Measurements from ENCODE around the gene VWF.
"Not testable (repeated sequence)": the region's sequence is repeated elsewhere in the genome, so short reads cannot be mapped to it uniquely, and the experiment has no call there.

Gene VWF

GRCh38 chr12:6157482-6157881 lies 33.0 kb upstream of the VWF start:
- in situ Hi-C loops (cut with MboI; ENCODE audit: low sequenced_read_pairs, unreplicated experiment): no loop called here
- DNase-seq (ENCODE audit: low spot score): no peak
- TF ChIP-seq, protein P1, sequence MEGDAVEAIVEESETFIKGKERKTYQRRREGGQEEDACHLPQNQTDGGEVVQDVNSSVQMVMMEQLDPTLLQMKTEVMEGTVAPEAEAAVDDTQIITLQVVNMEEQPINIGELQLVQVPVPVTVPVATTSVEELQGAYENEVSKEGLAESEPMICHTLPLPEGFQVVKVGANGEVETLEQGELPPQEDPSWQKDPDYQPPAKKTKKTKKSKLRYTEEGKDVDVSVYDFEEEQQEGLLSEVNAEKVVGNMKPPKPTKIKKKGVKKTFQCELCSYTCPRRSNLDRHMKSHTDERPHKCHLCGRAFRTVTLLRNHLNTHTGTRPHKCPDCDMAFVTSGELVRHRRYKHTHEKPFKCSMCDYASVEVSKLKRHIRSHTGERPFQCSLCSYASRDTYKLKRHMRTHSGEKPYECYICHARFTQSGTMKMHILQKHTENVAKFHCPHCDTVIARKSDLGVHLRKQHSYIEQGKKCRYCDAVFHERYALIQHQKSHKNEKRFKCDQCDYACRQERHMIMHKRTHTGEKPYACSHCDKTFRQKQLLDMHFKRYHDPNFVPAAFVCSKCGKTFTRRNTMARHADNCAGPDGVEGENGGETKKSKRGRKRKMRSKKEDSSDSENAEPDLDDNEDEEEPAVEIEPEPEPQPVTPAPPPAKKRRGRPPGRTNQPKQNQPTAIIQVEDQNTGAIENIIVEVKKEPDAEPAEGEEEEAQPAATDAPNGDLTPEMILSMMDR (IDR thresholded peaks at IDR 0.05; ENCODE audit: borderline replicate concordance, control extremely low read depth, extremely low read depth, insufficient read depth, missing control alignments): no peak

DNA sequence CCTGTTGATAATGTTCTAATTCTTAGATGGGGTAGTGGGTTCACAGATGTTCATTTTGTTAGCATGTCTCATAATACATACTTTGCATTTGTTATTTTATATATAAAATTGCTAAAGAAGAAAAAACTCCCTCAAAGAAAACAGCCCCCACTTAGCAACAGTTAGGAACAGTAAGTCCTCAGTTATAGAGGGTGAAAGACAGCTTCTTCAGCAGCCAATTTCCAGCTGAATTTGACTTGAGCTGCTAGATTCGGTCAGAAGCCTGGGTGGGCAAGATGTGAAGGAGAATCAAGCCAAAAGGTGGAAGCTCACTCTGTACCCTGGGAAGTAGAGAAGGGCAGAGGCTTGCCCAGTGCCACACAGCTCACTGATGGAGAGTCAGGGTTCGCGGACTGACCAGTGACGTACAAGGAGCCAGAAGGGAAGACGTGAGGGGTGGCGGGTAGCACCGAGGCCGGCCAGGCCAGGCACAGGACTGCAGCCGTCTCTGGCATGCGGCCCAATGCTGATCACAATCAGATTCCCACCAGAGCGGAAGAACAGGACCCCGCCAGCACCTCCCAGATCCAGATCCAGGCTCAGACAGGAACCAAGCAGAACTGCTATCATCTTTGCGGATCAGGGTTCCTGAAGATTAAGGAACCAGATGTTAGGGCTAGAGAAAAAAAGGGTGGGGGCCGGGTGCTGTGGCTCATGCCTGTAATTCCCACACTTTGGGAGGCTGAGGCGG lies 30.4 kb upstream of the VWF start:
- in situ Hi-C loops (cut with MboI; ENCODE audit: low sequenced_read_pairs, unreplicated experiment): no loop called here
- DNase-seq (ENCODE audit: low spot score): no peak
- TF ChIP-seq, protein P1 (IDR thresholded peaks at IDR 0.05; ENCODE audit: borderline replicate concordance, control extremely low read depth, extremely low read depth, insufficient read depth, missing control alignments): no peak

GRCh38 chr12:6148722-6149121 lies 24.3 kb upstream of the VWF start:
- DNase-seq (ENCODE audit: low spot score); in situ Hi-C loops (cut with MboI; ENCODE audit: low sequenced_read_pairs, unreplicated experiment): not testable (repeated sequence)

DNA sequence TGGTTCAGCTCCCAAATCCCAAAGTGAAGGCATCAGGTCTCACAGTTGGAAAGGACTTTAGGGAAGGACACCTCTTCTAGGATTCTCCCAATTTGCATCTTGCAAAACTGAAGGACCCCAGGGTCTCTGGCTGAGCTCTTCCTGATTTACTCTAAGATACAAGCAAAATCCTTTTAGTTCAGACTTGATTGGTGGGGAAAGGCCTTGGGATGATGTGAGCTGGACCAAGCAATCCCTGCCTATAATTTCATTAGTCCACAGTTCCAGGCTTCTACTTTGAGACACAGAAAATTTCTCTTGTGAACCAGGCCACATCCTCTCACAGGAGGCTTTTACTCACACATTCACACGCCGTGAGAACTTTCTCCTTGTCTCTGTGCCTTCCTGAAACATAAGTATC lies 23.6 kb upstream of the VWF start:
- in situ Hi-C loops (cut with MboI; ENCODE audit: low sequenced_read_pairs, unreplicated experiment): no loop called here
- no peak for DNase-seq (ENCODE audit: low spot score)
- TF ChIP-seq, protein P1 (IDR thresholded peaks at IDR 0.05; ENCODE audit: borderline replicate concordance, control extremely low read depth, extremely low read depth, insufficient read depth, missing control alignments): no peak

GRCh38 chr12:6146951-6147350 lies 22.5 kb upstream of the VWF start:
- TF ChIP-seq, protein P1 (IDR thresholded peaks at IDR 0.05; ENCODE audit: borderline replicate concordance, control extremely low read depth, extremely low read depth, insufficient read depth, missing control alignments): no peak
- DNase-seq (ENCODE audit: low spot score): no peak
- in situ Hi-C loops (cut with MboI; ENCODE audit: low sequenced_read_pairs, unreplicated experiment): no loop called here

DNA sequence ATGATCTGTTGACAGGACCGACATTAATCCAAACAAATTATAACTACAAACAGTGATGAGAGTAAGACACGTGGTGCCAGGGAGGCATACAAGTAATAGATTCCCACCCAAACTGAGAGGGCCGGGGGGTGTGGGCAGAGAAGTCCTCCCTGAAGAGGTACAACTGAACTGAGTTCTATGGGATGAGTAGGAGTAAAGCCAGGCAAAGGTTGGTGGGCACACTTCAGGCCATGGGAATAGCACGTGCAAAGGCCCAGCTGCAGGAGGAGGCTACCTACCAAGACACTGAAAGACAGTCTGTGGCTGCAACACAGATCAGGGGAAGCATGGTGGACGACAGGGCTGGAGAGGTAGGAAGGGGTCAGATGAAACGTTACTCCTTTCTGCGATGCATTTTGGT lies 22.0 kb upstream of the VWF start:
- TF ChIP-seq, protein P1 (IDR thresholded peaks at IDR 0.05; ENCODE audit: borderline replicate concordance, control extremely low read depth, extremely low read depth, insufficient read depth, missing control alignments): no peak
- in situ Hi-C loops (cut with MboI; ENCODE audit: low sequenced_read_pairs, unreplicated experiment): no loop called here
- DNase-seq (ENCODE audit: low spot score): no peak

DNA sequence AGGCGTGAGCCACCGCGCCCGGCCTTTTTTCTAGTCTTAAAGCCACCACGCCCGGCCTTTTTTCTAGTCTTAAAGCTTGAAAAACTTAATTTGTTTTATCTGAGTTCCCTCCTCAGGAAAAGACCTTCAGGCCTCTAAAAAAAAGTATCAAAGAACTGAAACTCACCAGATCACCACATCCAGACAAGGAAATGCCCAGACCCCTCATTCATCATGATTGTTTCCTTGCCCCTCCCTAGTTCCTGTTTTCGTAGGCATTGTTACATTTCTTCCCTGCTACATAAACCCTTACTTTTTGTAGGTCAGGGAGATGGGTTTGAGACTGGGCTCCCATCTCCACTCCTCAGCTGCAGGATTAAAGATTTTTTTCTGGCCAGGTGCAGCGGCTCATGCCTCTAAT lies 21.1 kb upstream of the VWF start:
- TF ChIP-seq, protein P1 (IDR thresholded peaks at IDR 0.05; ENCODE audit: borderline replicate concordance, control extremely low read depth, extremely low read depth, insufficient read depth, missing control alignments): no peak
- in situ Hi-C loops (cut with MboI; ENCODE audit: low sequenced_read_pairs, unreplicated experiment): no loop called here
- no peak for DNase-seq (ENCODE audit: low spot score)
